Sigmoid colon (tissue), 7 donors: ENCODE results near the gene BLTP3B. TPM values are rescaled to one million over a fixed set of nuclear protein-coding genes. Genes with fewer than 3 reads are reported as not detected.

Source experiments
- DNase-seq: peaks from one replicate; pipeline ENCODE4 v3.0.0-alpha.2; 2019
- H3K27ac ChIP-seq, 4 donors: fragments of 200-600 bp; sonication (generic); one replicate each; pipeline ENCODE4 v1.5.1; 2016 to 2019; ENCODE audit warnings: mild to moderate bottlenecking in 1 of 4
- H3K27me3 ChIP-seq, 3 donors: fragments of 200-600 bp; sonication (generic); one replicate each; pipeline ENCODE4 v1.5.1; 2019; ENCODE audit warnings: mild to moderate bottlenecking in 1 of 3
- H3K36me3 ChIP-seq, 4 donors: fragments of 200-600 bp; sonication (generic); one replicate each; pipeline ENCODE4 v1.5.1; 2016 to 2019
- H3K4me1 ChIP-seq, 4 donors: fragments of 200-600 bp; sonication (generic); one replicate each; pipeline ENCODE4 v1.5.1; 2017 to 2019
- H3K4me3 ChIP-seq, 4 donors: fragments of 200-600 bp; sonication (generic); one replicate each; pipeline ENCODE4 v1.5.1; 2017 to 2019; ENCODE audit warnings: mild to moderate bottlenecking in 2 of 4, moderate library complexity in 1 of 4
- H3K9me3 ChIP-seq, 4 donors: fragments of 200-600 bp in 3 of 4; sonication (generic) in 3 of 4; one replicate each; pipeline versions ENCODE4 v1.5.1 to v1.6.1; 2013 to 2019
- EP300 ChIP-seq, 4 donors: sonication (generic); formaldehyde crosslinking; IDR thresholded peaks; one replicate each; pipeline ENCODE4 v1.6.1; 2017; ENCODE audit warnings: antibody characterized with exemption in 4 of 4
- POLR2A ChIP-seq, 2 donors: fragments of 450-650 bp; IDR thresholded peaks; one replicate each; pipeline ENCODE4 v1.6.1; 2016; ENCODE audit warnings: antibody characterized with exemption in 2 of 2, mild to moderate bottlenecking in 2 of 2, moderate library complexity in 2 of 2
- POLR2AphosphoS5 ChIP-seq, 4 donors: sonication (generic); formaldehyde crosslinking; IDR thresholded peaks; one replicate each; pipeline ENCODE4 v1.6.1; 2017; ENCODE audit warnings: antibody characterized with exemption in 4 of 4
- WGBS, 2 donors: extraction: QIAGEN DNeasy Blood & Tissue Kit; methylation state at CpG; one replicate each; pipeline ENCODE4 v1.1.7; 2013; 5-methylcytosine and 5-hydroxymethylcytosine counted together
- intact Hi-C: fragments of 100-400 bp; cut with DNase I; formaldehyde crosslinking; loops from one replicate; pipeline ENCODE4 v1.15.1; 2023
- polyA plus RNA-seq, 3 donors: library from polyadenylated mRNA; stranded (reverse); fragments of 200-250 nt; gene quantifications; one replicate each; pipeline ENCODE4 v1.2.3, GENCODE V29; 2013
- small RNA-seq, 3 donors: library from RNA; depleted of rRNA; stranded (forward); fragments of <200 nt; gene quantifications; one replicate each; pipeline ENCODE3, GENCODE V24; 2016
- total RNA-seq, 4 donors: library from RNA; depleted of rRNA; stranded (reverse); fragments of >200 nt; gene quantifications; one replicate each; pipeline ENCODE4 v1.1.0, GENCODE V29; 2016
- TF ChIP-seq, protein P1 (sequence below), 4 experiments: fragments of 450-650 bp in 3 of 4; fragments of 200-600 bp in 1 of 4; IDR thresholded peaks; one replicate each; pipeline ENCODE4 v1.5.1; 2016 to 2019; ENCODE audit warnings: antibody characterized with exemption in 4 of 4, mild to moderate bottlenecking in 3 of 4, moderate library complexity in 2 of 4
- donor health status: healthy with polysubstance abuse.
- donor health status: Bipolar disorder and iron deficiency.
- donor health status: healthy.

The BLTP3B gene
- total and polyA plus RNA-seq, 7 donors: 6.0 to 41.7 (median 33.3) TPM

GRCh38 chr12:100114574-100114973 lies 28.1 kb downstream of the BLTP3B start:
- intact Hi-C loops: no loop called here
- Histone ChIP-seq H3K27ac (no peak overlapping the region), H3K9me3 (no peaks in the 10 kb centered on the region), H3K27me3 (no peaks in the 10 kb centered on the region), H3K4me3 (no peak overlapping the region), H3K4me1 (no peaks in the 10 kb centered on the region), H3K36me3 (no peaks in the 10 kb centered on the region)
- no peak for TF ChIP-seq POLR2A (IDR thresholded peaks at IDR 0.05)
- no peak for TF ChIP-seq POLR2AphosphoS5 (IDR thresholded peaks at IDR 0.05)
- no peak for TF ChIP-seq EP300 (IDR thresholded peaks at IDR 0.05)
- TF ChIP-seq, protein P1, sequence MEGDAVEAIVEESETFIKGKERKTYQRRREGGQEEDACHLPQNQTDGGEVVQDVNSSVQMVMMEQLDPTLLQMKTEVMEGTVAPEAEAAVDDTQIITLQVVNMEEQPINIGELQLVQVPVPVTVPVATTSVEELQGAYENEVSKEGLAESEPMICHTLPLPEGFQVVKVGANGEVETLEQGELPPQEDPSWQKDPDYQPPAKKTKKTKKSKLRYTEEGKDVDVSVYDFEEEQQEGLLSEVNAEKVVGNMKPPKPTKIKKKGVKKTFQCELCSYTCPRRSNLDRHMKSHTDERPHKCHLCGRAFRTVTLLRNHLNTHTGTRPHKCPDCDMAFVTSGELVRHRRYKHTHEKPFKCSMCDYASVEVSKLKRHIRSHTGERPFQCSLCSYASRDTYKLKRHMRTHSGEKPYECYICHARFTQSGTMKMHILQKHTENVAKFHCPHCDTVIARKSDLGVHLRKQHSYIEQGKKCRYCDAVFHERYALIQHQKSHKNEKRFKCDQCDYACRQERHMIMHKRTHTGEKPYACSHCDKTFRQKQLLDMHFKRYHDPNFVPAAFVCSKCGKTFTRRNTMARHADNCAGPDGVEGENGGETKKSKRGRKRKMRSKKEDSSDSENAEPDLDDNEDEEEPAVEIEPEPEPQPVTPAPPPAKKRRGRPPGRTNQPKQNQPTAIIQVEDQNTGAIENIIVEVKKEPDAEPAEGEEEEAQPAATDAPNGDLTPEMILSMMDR (IDR thresholded peaks at IDR 0.05): no peak
- no peak for DNase-seq

- 96 to 97% methylated on average over 4 of the region's 4 CpGs for WGBS, 2 donors
Observed at GRCh38 chr12:100110276-100110675, 32.4 kb downstream of the BLTP3B start.

DNA sequence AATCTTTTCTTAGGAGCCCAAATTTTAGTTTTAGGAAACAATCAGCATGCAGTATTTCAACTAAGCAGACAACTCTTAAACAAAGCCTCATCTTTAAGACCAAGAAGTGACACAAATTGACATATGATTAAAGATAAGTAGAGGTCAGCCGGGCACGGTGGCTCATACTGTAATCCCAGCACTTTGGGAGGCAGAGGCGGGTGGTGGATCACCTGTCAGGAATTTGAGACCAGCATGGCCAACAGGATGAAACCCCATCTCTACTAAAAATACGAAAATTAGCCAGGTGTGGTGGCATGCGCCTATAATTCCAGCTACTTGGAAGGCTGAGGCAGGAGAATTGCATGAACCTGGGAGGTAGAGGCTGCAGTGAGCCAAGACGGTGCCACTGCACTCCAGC lies 35.8 kb downstream of the BLTP3B start:
- no peaks in the 10 kb centered on the region for H3K27me3 ChIP-seq
- no peaks in the 10 kb centered on the region for H3K9me3 ChIP-seq
- H3K4me3 ChIP-seq: no peak overlapping the region
- no peaks in the 10 kb centered on the region for H3K4me1 ChIP-seq
- no peak for DNase-seq
- TF ChIP-seq POLR2A (IDR thresholded peaks at IDR 0.05) (no peak), POLR2AphosphoS5 (IDR thresholded peaks at IDR 0.05) (no peak), EP300 (IDR thresholded peaks at IDR 0.05) (no peak)
- TF ChIP-seq, protein P1 (IDR thresholded peaks at IDR 0.05): no peak
- WGBS, 2 donors: 95 to 97% methylated on average over 6 of the region's 6 CpGs
- peaks cover 0 to 6% (median 2%) of the 10 kb centered on the region in 4 donors for H3K36me3 ChIP-seq
- intact Hi-C loops: no loop called here
- H3K27ac ChIP-seq: no peak overlapping the region

More at GRCh38 chr12:100110276-100110675, 32.4 kb downstream of the BLTP3B start:
- Histone ChIP-seq H3K4me1 (no peaks in the 10 kb centered on the region), H3K36me3 (no peaks in the 10 kb centered on the region), H3K4me3 (no peak overlapping the region), H3K9me3 (no peaks in the 10 kb centered on the region), H3K27ac (no peak overlapping the region), H3K27me3 (no peaks in the 10 kb centered on the region)
- intact Hi-C loops: no loop called here
- no peak for DNase-seq
- TF ChIP-seq POLR2A (IDR thresholded peaks at IDR 0.05) (no peak), POLR2AphosphoS5 (IDR thresholded peaks at IDR 0.05) (no peak), EP300 (IDR thresholded peaks at IDR 0.05) (no peak)
- TF ChIP-seq, protein P1 (IDR thresholded peaks at IDR 0.05): no peak

DNA sequence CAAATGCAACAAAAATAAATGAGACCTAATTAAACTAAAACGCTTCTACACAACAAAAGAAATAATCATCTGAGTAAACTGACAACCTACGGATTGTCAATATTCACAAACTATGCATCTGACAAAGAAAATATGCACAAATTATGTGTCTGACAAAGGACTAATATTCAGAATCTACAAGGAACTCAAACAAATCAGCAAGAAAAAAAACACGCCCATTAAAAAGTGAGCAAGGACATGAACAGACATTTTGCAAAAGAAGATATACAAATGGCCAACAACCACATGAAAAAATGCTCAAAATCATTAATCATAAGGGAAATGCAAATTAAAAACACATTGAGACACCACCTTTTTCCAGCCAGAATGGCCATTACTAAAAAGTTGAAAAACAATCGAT lies 37.0 kb downstream of the BLTP3B start:
- Histone ChIP-seq H3K27me3 (no peaks in the 10 kb centered on the region), H3K36me3 (peaks cover 0 to 8% (median 3%) of the 10 kb centered on the region in 4 donors), H3K4me3 (no peak overlapping the region), H3K27ac (no peak overlapping the region), H3K9me3 (no peaks in the 10 kb centered on the region), H3K4me1 (no peaks in the 10 kb centered on the region)
- 96 to 97% methylated on average over 4 of the region's 4 CpGs for WGBS, 2 donors
- no peak for DNase-seq
- TF ChIP-seq POLR2A (IDR thresholded peaks at IDR 0.05) (no peak), EP300 (IDR thresholded peaks at IDR 0.05) (no peak), POLR2AphosphoS5 (IDR thresholded peaks at IDR 0.05) (no peak)
- TF ChIP-seq, protein P1 (IDR thresholded peaks at IDR 0.05): no peak
- intact Hi-C loops: no loop called here

GRCh38 chr12:100101000-100101399 lies 41.7 kb downstream of the BLTP3B start:
- H3K4me3 ChIP-seq: no peak overlapping the region
- no peaks in the 10 kb centered on the region for H3K4me1 ChIP-seq
- DNase-seq: no peak
- intact Hi-C loops: no loop called here
- no peak for TF ChIP-seq EP300 (IDR thresholded peaks at IDR 0.05)
- peaks cover 0 to 39% (median 13%) of the 10 kb centered on the region in 4 donors for H3K36me3 ChIP-seq
- WGBS, 2 donors: 88 to 93% methylated on average over 3 of the region's 3 CpGs
- no peaks in the 10 kb centered on the region for H3K27me3 ChIP-seq
- H3K27ac ChIP-seq: no peak overlapping the region
- no peaks in the 10 kb centered on the region for H3K9me3 ChIP-seq

Small RNA genes within 50 kb of the gene (small RNA-seq; reads per million reads assigned to genes)
- gene MIR1827 (0 reads per million in 3 donors), gene RN7SL176P (0 reads per million in 3 donors)

Other genes starting within 250 kb of the BLTP3B start
- 10 to 100 TPM; 27.7 to 57.3 (median 37.1) TPM for gene ANKS1B, start 157.9 kb downstream of the BLTP3B start, total RNA-seq
- 1 to 10 TPM in 2 of 3 donors, not detected in 1; 1.0 to 1.2 TPM for gene ANKS1B, start 157.9 kb downstream of the BLTP3B start, polyA plus RNA-seq
- 10 to 100 TPM in 3 of 4 donors, 1 to 10 TPM in 1; 9.1 to 31.4 (median 23.3) TPM for gene ACTR6, start 57.9 kb upstream of the BLTP3B start, total RNA-seq
- gene ACTR6, start 57.9 kb upstream of the BLTP3B start, polyA plus RNA-seq: 10 to 100 TPM; 21.7 to 37.5 (median 34.8) TPM
- under 1 TPM in 1 of 4 donors, not detected in 3; 0.82 TPM for gene DEPDC4, start 124.2 kb upstream of the BLTP3B start, total RNA-seq
- 1 to 10 TPM in 2 of 3 donors, under 1 TPM in 1; 0.60 to 1.2 (median 1.1) TPM for gene DEPDC4, start 124.2 kb upstream of the BLTP3B start, polyA plus RNA-seq
- 10 to 100 TPM; 52.4 to 97.3 (median 67.0) TPM for gene SCYL2, start 124.3 kb upstream of the BLTP3B start, total RNA-seq
- 10 to 100 TPM; 17.5 to 26.8 (median 21.0) TPM for gene SCYL2, start 124.3 kb upstream of the BLTP3B start, polyA plus RNA-seq
- not detected for gene SLC17A8, start 214.2 kb upstream of the BLTP3B start, total RNA-seq
- 1 to 10 TPM in 1 of 3 donors, under 1 TPM in 2; 0.60 to 2.3 (median 0.90) TPM for gene SLC17A8, start 214.2 kb upstream of the BLTP3B start, polyA plus RNA-seq